WTC11 (cell line): Measurements from ENCODE around the gene TRPM8.

Experiments used
- CREB1 ChIP-seq: sonication (generic); formaldehyde crosslinking; IDR thresholded peaks from 2 replicates; pipeline ENCODE4 v1.8.0; 2023; ENCODE audit warnings: mild to moderate bottlenecking, missing genetic modification reagents
- FOXJ3 ChIP-seq: sonication (generic); formaldehyde crosslinking; IDR thresholded peaks from 2 replicates; pipeline ENCODE4 v1.9.0; 2021; ENCODE audit warnings: missing genetic modification reagents, mild to moderate bottlenecking, borderline replicate concordance
- HMGA2 ChIP-seq: fragments of 250-450 bp; sonication (Bioruptor Pico); IDR thresholded peaks from 2 replicates; pipeline ENCODE4 v1.4.0; 2021; ENCODE audit warnings: mild to moderate bottlenecking, moderate library complexity
- JAZF1 ChIP-seq: fragments of 250-450 bp; sonication (Bioruptor Pico); IDR thresholded peaks from 2 replicates; pipeline ENCODE4 v1.9.0; 2021; ENCODE audit warnings: moderate library complexity, mild to moderate bottlenecking, inconsistent platforms
- JUN ChIP-seq: sonication (generic); formaldehyde crosslinking; IDR thresholded peaks from 2 replicates; pipeline ENCODE4 v1.8.0; 2023; ENCODE audit warnings: mild to moderate bottlenecking, missing genetic modification reagents
- NR1H2 ChIP-seq: sonication (generic); formaldehyde crosslinking; IDR thresholded peaks from 2 replicates; pipeline ENCODE4 v1.9.0; 2021; ENCODE audit warnings: mild to moderate bottlenecking, moderate library complexity, missing genetic modification reagents
- NR2C2 ChIP-seq: sonication (generic); formaldehyde crosslinking; IDR thresholded peaks from 2 replicates; pipeline ENCODE4 v1.8.0; 2022; ENCODE audit warnings: mild to moderate bottlenecking, missing genetic modification reagents
- ZNF396 ChIP-seq: fragments of 250-450 bp; sonication (Bioruptor Pico); IDR thresholded peaks from 2 replicates; pipeline ENCODE4 v1.8.0; 2021; ENCODE audit warnings: mild to moderate bottlenecking, moderate library complexity, borderline replicate concordance
- TF ChIP-seq, protein P1 (sequence below): fragments of 200-600 bp; IDR thresholded peaks from 2 replicates; pipeline ENCODE4 v1.8.0; 2022; ENCODE audit warnings: antibody characterized with exemption
- TF ChIP-seq, protein P2 (sequence below): sonication (generic); formaldehyde crosslinking; IDR thresholded peaks from 2 replicates; pipeline ENCODE4 v1.8.0; 2022; ENCODE audit warnings: mild to moderate bottlenecking, missing genetic modification reagents
- TF ChIP-seq, protein P3 (sequence below): fragments of 250-450 bp; sonication (Bioruptor Pico); IDR thresholded peaks from 2 replicates; pipeline ENCODE4 v2.1.2; 2022; ENCODE audit warnings: mild to moderate bottlenecking, moderate library complexity

DNA sequence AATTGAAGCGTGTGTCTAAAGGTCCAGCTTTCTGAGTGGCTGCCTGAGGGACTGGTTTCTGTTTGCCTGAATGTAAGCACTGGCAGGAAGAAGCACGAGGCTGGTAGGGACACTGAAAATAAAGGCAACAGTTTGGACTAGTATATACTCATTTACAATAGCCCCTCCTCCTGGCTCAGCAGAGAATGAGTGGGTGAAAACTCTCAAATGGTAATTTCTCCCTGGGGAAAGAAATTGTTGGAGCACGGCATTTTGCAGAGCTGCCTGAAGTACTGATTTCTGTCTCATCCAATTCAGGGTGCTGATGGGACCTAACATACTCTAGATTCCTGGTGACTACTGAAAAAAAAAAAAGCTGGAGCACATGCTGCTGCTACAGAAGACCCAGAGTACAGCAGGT, 116.0 kb downstream of the TRPM8 start:
- TF ChIP-seq, protein P1, sequence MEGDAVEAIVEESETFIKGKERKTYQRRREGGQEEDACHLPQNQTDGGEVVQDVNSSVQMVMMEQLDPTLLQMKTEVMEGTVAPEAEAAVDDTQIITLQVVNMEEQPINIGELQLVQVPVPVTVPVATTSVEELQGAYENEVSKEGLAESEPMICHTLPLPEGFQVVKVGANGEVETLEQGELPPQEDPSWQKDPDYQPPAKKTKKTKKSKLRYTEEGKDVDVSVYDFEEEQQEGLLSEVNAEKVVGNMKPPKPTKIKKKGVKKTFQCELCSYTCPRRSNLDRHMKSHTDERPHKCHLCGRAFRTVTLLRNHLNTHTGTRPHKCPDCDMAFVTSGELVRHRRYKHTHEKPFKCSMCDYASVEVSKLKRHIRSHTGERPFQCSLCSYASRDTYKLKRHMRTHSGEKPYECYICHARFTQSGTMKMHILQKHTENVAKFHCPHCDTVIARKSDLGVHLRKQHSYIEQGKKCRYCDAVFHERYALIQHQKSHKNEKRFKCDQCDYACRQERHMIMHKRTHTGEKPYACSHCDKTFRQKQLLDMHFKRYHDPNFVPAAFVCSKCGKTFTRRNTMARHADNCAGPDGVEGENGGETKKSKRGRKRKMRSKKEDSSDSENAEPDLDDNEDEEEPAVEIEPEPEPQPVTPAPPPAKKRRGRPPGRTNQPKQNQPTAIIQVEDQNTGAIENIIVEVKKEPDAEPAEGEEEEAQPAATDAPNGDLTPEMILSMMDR = no peak
- TF ChIP-seq JUN (no peak), NR2C2 (CRISPR knock-in tag) (no peak), JAZF1 (CRISPR knock-in tag) (no peak), FOXJ3 (no peak), NR1H2 (CRISPR knock-in tag) (no peak), ZNF396 (no peak), HMGA2 (CRISPR knock-in tag) (no peak), CREB1 (CRISPR knock-in tag) (no peak)
- TF ChIP-seq, protein P2, sequence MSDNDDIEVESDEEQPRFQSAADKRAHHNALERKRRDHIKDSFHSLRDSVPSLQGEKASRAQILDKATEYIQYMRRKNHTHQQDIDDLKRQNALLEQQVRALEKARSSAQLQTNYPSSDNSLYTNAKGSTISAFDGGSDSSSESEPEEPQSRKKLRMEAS (CRISPR knock-in tag) = no peak
- TF ChIP-seq, protein P3, sequence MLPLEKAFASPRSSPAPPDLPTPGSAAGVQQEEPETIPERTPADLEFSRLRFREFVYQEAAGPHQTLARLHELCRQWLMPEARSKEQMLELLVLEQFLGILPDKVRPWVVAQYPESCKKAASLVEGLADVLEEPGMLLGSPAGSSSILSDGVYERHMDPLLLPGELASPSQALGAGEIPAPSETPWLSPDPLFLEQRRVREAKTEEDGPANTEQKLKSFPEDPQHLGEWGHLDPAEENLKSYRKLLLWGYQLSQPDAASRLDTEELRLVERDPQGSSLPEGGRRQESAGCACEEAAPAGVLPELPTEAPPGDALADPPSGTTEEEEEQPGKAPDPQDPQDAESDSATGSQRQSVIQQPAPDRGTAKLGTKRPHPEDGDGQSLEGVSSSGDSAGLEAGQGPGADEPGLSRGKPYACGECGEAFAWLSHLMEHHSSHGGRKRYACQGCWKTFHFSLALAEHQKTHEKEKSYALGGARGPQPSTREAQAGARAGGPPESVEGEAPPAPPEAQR = no peak
